ENCODE data around the gene SRSF3.

The SRSF3 gene

DNA sequence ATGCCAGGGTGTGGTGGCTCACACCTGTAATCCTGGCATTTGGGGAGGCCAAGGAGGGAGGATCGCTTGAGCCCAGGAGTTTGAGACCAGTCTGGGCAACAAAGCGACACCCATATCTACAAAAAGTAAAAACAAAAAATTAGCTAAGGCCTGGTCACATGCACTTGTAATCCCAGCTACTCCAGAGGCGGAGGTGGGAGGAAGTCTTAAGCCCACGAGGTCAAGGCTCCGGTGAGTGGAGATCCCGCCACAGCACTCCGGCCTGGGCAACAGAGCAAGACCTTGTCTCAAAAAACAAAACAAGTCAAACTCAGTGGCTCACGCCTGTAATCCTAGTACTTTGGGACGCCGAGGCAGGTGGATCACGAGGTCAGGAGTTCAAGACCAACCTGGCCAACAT, 35.6 kb downstream of the SRSF3 start:
- TF ChIP-seq CTCF (IDR thresholded peaks at IDR 0.05; ENCODE audit: low read depth, low read length), result no peak
- no peak overlapping the region for H3K4me3 ChIP-seq (ENCODE audit: low read depth, low read length)

DNA sequence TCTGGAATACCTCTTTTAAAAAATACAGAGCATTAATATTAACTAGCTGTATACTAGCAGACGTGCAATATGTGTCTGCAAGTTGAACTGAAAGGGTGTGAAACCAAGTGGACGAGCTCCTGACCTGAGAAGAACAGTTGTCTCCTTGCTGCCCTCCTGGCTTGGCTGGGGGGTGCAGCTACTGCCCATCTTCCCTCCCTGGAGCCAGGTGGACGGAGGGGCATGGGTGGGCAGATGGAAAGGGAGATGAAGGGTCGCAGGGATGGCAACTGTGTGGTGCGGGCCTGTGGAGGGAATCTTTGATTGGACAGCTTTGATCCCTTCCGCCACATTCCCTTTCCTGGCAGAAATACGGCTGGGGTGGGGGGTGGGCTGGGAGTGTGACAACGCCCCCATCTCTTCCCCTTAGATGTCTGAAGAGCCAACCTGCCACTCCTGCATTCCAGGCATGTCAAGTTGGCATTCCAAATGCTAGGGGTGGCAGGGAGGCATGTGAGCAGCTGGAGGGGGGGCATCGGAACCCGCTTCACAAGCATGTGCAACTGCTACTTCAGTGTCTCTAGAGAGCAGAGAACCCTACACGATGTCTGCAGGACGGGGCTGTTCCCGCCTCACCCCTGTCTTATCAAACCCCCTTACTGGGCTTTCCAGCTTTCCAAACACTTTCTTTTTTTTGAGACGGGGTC, 37.3 kb downstream of the SRSF3 start:
- H3K4me3 ChIP-seq (ENCODE audit: low read depth, low read length), result no peak overlapping the region
- no peak for TF ChIP-seq CTCF (IDR thresholded peaks at IDR 0.05; ENCODE audit: low read depth, low read length)

DNA sequence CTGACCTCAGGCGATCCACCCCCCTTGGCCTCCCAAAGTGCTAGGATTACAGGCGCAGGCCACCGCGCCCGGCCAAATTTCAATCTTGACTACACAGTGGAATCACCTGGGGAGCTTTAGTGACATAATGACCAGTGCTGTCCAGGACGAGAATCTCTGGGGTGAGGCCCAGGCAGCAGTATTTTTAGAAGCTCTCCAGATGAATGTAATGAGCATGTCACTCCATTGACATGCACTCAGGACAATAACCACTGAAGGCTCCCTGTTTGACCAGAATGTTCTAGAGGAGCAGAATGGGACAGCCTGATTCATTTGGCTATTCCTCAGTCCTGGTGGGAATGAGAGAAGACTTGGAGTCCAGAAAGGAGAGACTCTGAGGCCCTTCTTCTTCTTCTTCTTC, 39.2 kb downstream of the SRSF3 start:
- no peak for TF ChIP-seq CTCF (IDR thresholded peaks at IDR 0.05; ENCODE audit: low read depth, low read length)
- H3K4me3 ChIP-seq (ENCODE audit: low read depth, low read length), result no peak overlapping the region

DNA sequence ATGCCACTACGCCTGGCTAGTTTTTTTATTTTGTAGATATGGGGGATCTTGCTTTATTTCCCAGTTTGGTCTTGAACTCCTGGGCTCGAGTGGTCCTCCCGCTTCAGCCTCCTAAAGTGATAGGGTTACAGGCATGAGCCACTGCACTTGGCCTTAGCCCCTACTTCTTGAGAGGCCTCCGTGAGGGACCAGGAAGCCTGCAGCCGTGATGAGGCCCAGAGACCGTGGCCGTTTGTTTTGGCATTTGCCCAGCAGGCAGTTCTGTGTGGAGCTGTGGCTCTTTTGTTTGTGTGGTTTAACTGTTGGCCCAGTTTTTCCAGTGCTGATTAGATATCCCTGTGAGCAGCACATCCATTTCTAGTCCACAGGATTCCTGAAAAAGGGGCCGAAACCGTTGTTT, 39.8 kb downstream of the SRSF3 start:
- no peak overlapping the region for H3K4me3 ChIP-seq (ENCODE audit: low read depth, low read length)
- no peak for TF ChIP-seq CTCF (IDR thresholded peaks at IDR 0.05; ENCODE audit: low read depth, low read length)

DNA sequence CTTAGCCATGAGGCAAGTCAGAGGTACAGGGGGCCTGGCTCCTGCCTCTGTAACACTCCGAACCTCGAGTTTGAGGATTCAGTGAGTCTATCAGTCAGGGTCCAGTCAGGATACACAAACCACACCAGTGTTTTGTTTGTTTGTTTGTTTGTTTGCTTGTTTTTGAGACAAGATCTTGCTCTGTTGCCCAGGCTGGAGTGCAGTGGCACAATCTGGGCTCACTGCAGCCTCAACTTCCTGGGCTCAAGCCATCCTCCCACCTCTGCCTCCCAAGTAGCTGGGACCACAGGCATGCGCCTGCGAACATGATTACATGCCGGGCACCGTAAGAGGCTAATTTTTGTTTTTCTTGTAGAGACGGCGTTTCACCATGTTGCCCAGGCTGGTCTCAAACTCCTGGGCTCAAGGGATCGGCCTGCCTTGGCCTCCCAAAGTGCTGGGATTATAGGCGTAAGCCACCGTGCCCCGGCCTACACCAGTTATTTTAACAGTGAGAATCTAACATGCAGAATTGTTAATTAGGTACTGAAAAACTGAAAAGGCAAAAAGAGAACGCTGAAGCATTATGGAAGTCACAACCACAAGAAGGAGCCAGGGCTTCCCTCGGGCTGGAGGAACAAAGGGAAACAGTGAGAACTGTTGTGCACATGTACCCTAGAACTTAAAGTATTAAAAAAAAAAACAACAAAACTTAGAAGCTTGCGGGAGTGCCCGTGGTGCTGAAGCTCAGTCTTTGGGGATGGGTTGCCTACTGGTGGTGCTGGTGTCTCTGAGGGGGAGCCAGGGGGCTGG, 40.4 kb downstream of the SRSF3 start:
- no peak for TF ChIP-seq CTCF (IDR thresholded peaks at IDR 0.05; ENCODE audit: low read depth, low read length)
- no peak overlapping the region for H3K4me3 ChIP-seq (ENCODE audit: low read depth, low read length)

- TF ChIP-seq CTCF (IDR thresholded peaks at IDR 0.05; ENCODE audit: low read depth, low read length), result no peak
- no peak overlapping the region for H3K4me3 ChIP-seq (ENCODE audit: low read depth, low read length)
Observed at GRCh38 chr6:36636283-36636682, 42.1 kb downstream of the SRSF3 start.

DNA sequence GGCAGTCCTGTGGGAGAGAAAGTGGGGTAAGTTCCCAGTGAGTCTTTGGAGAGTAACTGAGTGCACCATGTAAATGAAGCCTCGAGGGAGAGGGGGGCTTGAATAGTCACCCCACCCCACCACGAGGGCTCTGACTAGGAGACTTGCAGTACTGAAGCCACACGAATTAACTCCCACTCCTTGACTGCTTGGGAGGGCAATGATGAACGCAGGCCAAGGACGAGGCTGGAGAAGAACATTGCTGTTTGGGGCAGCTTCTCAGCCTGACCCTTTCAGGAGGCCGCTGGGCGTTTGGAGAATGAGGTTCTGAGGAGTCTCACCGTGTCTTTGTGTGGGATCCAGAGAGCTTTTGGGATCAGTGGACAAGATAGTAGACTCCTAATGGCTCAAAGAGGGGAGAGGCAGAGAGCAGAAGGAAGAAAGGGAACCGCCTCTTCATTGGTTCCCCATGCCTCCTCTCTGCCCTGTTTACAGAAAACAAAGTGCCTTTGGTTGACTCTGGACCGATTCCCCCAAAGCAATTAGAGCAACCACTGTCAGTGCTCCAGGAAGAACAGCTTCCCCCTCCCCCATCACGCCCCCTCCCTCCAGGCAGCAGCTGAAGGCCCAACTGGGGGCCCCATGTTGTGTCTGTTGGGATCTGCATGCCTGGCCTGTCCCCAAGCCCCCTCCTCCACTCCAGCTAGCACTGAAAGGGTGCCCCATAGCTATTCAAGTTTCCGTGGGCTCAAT, 42.7 kb downstream of the SRSF3 start:
- H3K4me3 ChIP-seq (ENCODE audit: low read depth, low read length), result no peak overlapping the region
- no peak for TF ChIP-seq CTCF (IDR thresholded peaks at IDR 0.05; ENCODE audit: low read depth, low read length)

Data from WI38 (cell line).